OCI-LY3 (cell line): Measurements from ENCODE around the gene NTPCR.

ENCODE experiments used
- H2AFZ ChIP-seq: fragments of 200-600, 300-600 bp; shearing (Covaris generic); 2 replicates; pipeline ENCODE4 v1.6.0; 2014; ENCODE audit warnings: antibody characterized with exemption, low read depth, low read length
- H3K27ac ChIP-seq: fragments of 200-600, 300-600 bp; sonication (generic); 2 replicates; pipeline ENCODE4 v1.5.1; 2014; ENCODE audit warnings: mild to moderate bottlenecking, low read length, moderate library complexity, mixed read lengths
- H3K27me3 ChIP-seq: fragments of 200-600, 300-600 bp; sonication (generic); 2 replicates; pipeline ENCODE4 v1.6.1; 2014; ENCODE audit warnings: low read depth, low read length, mixed read lengths
- H3K36me3 ChIP-seq: fragments of 200-600, 300-600 bp; sonication (generic); replicated peaks from 2 replicates; pipeline ENCODE3; 2014; ENCODE audit warnings: low read depth, low read length, mixed read lengths
- H3K4me1 ChIP-seq: fragments of 300-600, 200-600 bp; sonication (generic); 2 replicates; pipeline ENCODE4 v1.6.1; 2014; ENCODE audit warnings: low read length, mixed read lengths
- H3K4me2 ChIP-seq: fragments of 200-600, 300-600 bp; sonication (generic); 2 replicates; pipeline ENCODE4 v1.6.1; 2014; ENCODE audit warnings: low read length, mixed read lengths
- H3K4me3 ChIP-seq: fragments of 300-600, 200-600 bp; sonication (generic); 2 replicates; pipeline ENCODE4 v1.5.1; 2014; ENCODE audit warnings: antibody characterized with exemption, mild to moderate bottlenecking, low read length, moderate library complexity
- H3K79me2 ChIP-seq: fragments of 300-600, 200-600 bp; shearing (Covaris generic); 2 replicates; pipeline ENCODE4 v1.6.1; 2014; ENCODE audit warnings: mild to moderate bottlenecking, low read length, mixed read lengths
- H3K9ac ChIP-seq: fragments of 300-600, 200-600 bp; shearing (Covaris generic); 2 replicates; pipeline ENCODE4 v1.6.0; 2014; ENCODE audit warnings: mild to moderate bottlenecking, low read length, moderate library complexity
- H3K9me3 ChIP-seq: fragments of 200-600, 300-600 bp; shearing (Covaris generic); 2 replicates; pipeline ENCODE4 v1.6.1; 2014; ENCODE audit warnings: low read length, mixed read lengths; ENCODE audit not compliant: insufficient read depth
- H4K20me1 ChIP-seq: fragments of 200-600, 300-600 bp; sonication (generic); 2 replicates; pipeline ENCODE4 v1.6.1; 2016; ENCODE audit warnings: low read length, mixed read lengths; ENCODE audit not compliant: insufficient read depth
- CTCF ChIP-seq: fragments of 200-600, 300-600 bp; sonication (generic); IDR thresholded peaks from 2 replicates; pipeline ENCODE4 v1.5.1; 2014; ENCODE audit warnings: antibody characterized with exemption, low read length, low read depth
- EZH2phosphoT487 ChIP-seq: fragments of 200-600 bp; shearing (Covaris generic); IDR thresholded peaks from 2 replicates; pipeline ENCODE4 v1.6.1; 2018; ENCODE audit warnings: antibody characterized with exemption, mixed run types, low read depth

Gene NTPCR

GRCh38 chr1:233005703-233006102 is 55.3 kb downstream of the NTPCR start:
- TF ChIP-seq CTCF, result no peak
- no peak for TF ChIP-seq EZH2phosphoT487
- Histone ChIP-seq H3K27ac (no peak overlapping the region), H3K4me2 (no peak overlapping the region), H3K9ac (no peak overlapping the region), H3K27me3 (no peaks in the 10 kb centered on the region), H4K20me1 (no peaks in the 10 kb centered on the region), H3K4me1 (no peaks in the 10 kb centered on the region), H3K36me3 (no peaks in the 10 kb centered on the region), H3K9me3 (no peaks in the 10 kb centered on the region), H3K4me3 (no peak overlapping the region), H3K79me2 (no peaks in the 10 kb centered on the region), H2AFZ (no peak overlapping the region)

DNA sequence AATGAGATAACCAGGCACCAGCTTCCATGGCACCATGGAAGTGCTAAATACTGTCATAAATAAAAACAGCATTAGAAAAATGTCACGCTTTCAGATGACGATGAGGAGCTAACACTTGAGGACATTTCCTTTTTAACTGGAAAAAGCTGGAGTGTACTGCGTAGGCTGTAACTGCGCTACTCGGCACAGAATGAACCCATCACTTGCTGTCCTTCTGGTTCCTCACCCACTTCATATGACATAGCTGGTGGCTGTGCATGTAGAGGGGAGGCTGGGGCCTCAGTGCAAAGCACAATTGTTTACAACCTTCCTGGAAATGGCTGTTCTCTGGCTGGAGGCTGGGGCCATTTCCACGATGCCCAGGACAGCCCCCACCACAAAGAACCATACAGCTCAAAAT is 55.7 kb downstream of the NTPCR start:
- no peak overlapping the region for H3K27ac ChIP-seq
- no peak for TF ChIP-seq EZH2phosphoT487
- TF ChIP-seq CTCF, result no peak
- no peaks in the 10 kb centered on the region for H3K9me3 ChIP-seq
- H2AFZ ChIP-seq, result no peak overlapping the region
- H3K4me1 ChIP-seq, result no peaks in the 10 kb centered on the region
- H4K20me1 ChIP-seq, result no peaks in the 10 kb centered on the region
- H3K4me3 ChIP-seq, result no peak overlapping the region
- H3K9ac ChIP-seq, result no peak overlapping the region
- no peak overlapping the region for H3K4me2 ChIP-seq
- no peaks in the 10 kb centered on the region for H3K36me3 ChIP-seq
- H3K27me3 ChIP-seq, result no peaks in the 10 kb centered on the region
- H3K79me2 ChIP-seq, result no peaks in the 10 kb centered on the region

- no peak overlapping the region for H3K27ac ChIP-seq
- H3K36me3 ChIP-seq, result no peaks in the 10 kb centered on the region
Observed at GRCh38 chr1:233006541-233006973, 56.1 kb downstream of the NTPCR start.

GRCh38 chr1:233010146-233010545 is 59.7 kb downstream of the NTPCR start:
- no peaks in the 10 kb centered on the region for H3K9me3 ChIP-seq
- H3K4me3 ChIP-seq, result no peak overlapping the region
- H2AFZ ChIP-seq, result no peak overlapping the region
- no peak overlapping the region for H3K4me2 ChIP-seq
- no peak overlapping the region for H3K27ac ChIP-seq
- no peaks in the 10 kb centered on the region for H3K79me2 ChIP-seq
- no peaks in the 10 kb centered on the region for H4K20me1 ChIP-seq
- no peaks in the 10 kb centered on the region for H3K36me3 ChIP-seq
- no peaks in the 10 kb centered on the region for H3K4me1 ChIP-seq
- TF ChIP-seq CTCF (no peak), EZH2phosphoT487 (no peak)
- no peak overlapping the region for H3K9ac ChIP-seq
- no peaks in the 10 kb centered on the region for H3K27me3 ChIP-seq

More at GRCh38 chr1:233006541-233006973, 56.1 kb downstream of the NTPCR start:
- H3K4me1 ChIP-seq, result no peaks in the 10 kb centered on the region
- no peak overlapping the region for H3K4me3 ChIP-seq
- H3K79me2 ChIP-seq, result no peaks in the 10 kb centered on the region
- no peak overlapping the region for H2AFZ ChIP-seq
- H3K27me3 ChIP-seq, result no peaks in the 10 kb centered on the region
- TF ChIP-seq CTCF, result no peak
- no peak for TF ChIP-seq EZH2phosphoT487
- H3K4me2 ChIP-seq, result no peak overlapping the region
- no peaks in the 10 kb centered on the region for H4K20me1 ChIP-seq
- no peak overlapping the region for H3K9ac ChIP-seq
- no peaks in the 10 kb centered on the region for H3K9me3 ChIP-seq
